HEK293 (cell line): Measurements from ENCODE around the gene THOP1.

Experiments
- CTCF ChIA-PET: fragments of 350-600 bp; formaldehyde crosslinking; extraction: SDS; loops from one replicate; lab custom pipeline; 2021; ENCODE audit warnings: antibody characterized with exemption; lab: Yijun Ruan, JAX
- POLR2A ChIA-PET: fragments of 300-600 bp; formaldehyde crosslinking; extraction: SDS; loops from one replicate; lab custom pipeline; 2020; ENCODE audit warnings: antibody characterized with exemption, inconsistent platforms; lab: Yijun Ruan, JAX
- H3K27ac ChIP-seq: fragments of 200-500 bp; sonication (Bioruptor generic); 2 replicates; pipeline ENCODE4 v1.5.1; 2014; ENCODE audit warnings: low read depth, low read length, control low read depth, inconsistent platforms; ENCODE audit errors: extremely low read depth
- H3K36me3 ChIP-seq, 2 experiments: fragments of 200-500 bp in 1 of 2; sonication (Bioruptor generic) in 1 of 2; 1 replicate in 1 of 2; 2 replicates in 1 of 2; pipeline ENCODE4 v1.5.1; 2014 to 2017; ENCODE audit warnings: inconsistent platforms in 2 of 2, low read length in 2 of 2; ENCODE audit not compliant: control insufficient read depth in 2 of 2, insufficient read depth in 1 of 2
- H3K4me1 ChIP-seq: fragments of 200-500 bp; sonication (Bioruptor generic); 2 replicates; pipeline ENCODE4 v1.5.1; 2014; ENCODE audit warnings: mild to moderate bottlenecking, low read length, inconsistent platforms; ENCODE audit not compliant: control insufficient read depth, insufficient read depth
- H3K4me3 ChIP-seq: 2 replicates; pipeline ENCODE4 v1.5.1; 2011; ENCODE audit warnings: low read depth, mild to moderate bottlenecking, control low read depth, low read length, moderate library complexity
- H3K9me3 ChIP-seq: fragments of 200-500 bp; sonication (Bioruptor generic); 2 replicates; pipeline ENCODE4 v1.5.1; 2014; ENCODE audit warnings: low read depth, low read length, inconsistent platforms; ENCODE audit not compliant: control insufficient read depth, insufficient read depth
- FEZF1 ChIP-seq: fragments of 450-650 bp; formaldehyde crosslinking; IDR thresholded peaks from 2 replicates; pipeline ENCODE4 v1.5.1; 2016; ENCODE audit warnings: missing biosample characterization, missing genetic modification characterization
- GLIS1 ChIP-seq: fragments of 450-650 bp; formaldehyde crosslinking; IDR thresholded peaks from 2 replicates; pipeline ENCODE4 v1.5.1; 2016; ENCODE audit warnings: missing biosample characterization, missing genetic modification characterization
- KLF8 ChIP-seq: fragments of 450-650 bp; formaldehyde crosslinking; IDR thresholded peaks from 2 replicates; pipeline ENCODE4 v1.5.1; 2016; ENCODE audit warnings: missing biosample characterization, missing genetic modification characterization
- SCRT2 ChIP-seq: fragments of 450-650 bp; formaldehyde crosslinking; IDR thresholded peaks from 2 replicates; pipeline ENCODE4 v1.5.1; 2016; ENCODE audit warnings: missing biosample characterization, missing genetic modification characterization
- SETDB1 ChIP-seq: IDR thresholded peaks from one replicate; pipeline ENCODE4 v1.6.1; 2017; ENCODE audit warnings: mild to moderate bottlenecking, low read length, moderate library complexity, mixed read lengths; ENCODE audit not compliant: insufficient read length
- ZBTB17 ChIP-seq: fragments of 450-650 bp; formaldehyde crosslinking; IDR thresholded peaks from 2 replicates; pipeline ENCODE4 v1.5.1; 2016; ENCODE audit warnings: missing biosample characterization, missing genetic modification characterization
- ZFP41 ChIP-seq: fragments of 450-650 bp; formaldehyde crosslinking; IDR thresholded peaks from 2 replicates; pipeline ENCODE4 v1.5.1; 2016; ENCODE audit warnings: missing biosample characterization, missing genetic modification characterization, borderline replicate concordance
- ZIC2 ChIP-seq: fragments of 450-650 bp; formaldehyde crosslinking; IDR thresholded peaks from 2 replicates; pipeline ENCODE4 v1.5.1; 2016; ENCODE audit warnings: missing biosample characterization, missing genetic modification characterization
- ZNF138 ChIP-seq: fragments of 450-650 bp; formaldehyde crosslinking; IDR thresholded peaks from 2 replicates; pipeline ENCODE4 v1.5.1; 2016; ENCODE audit warnings: missing biosample characterization, missing genetic modification characterization, borderline replicate concordance
- ZNF366 ChIP-seq: fragments of 450-650 bp; formaldehyde crosslinking; conservative IDR thresholded peaks from 2 replicates; pipeline ENCODE4 v1.5.1; 2016; ENCODE audit warnings: missing biosample characterization, missing genetic modification characterization
- ZNF670 ChIP-seq: fragments of 450-650 bp; formaldehyde crosslinking; IDR thresholded peaks from 2 replicates; pipeline ENCODE4 v1.5.1; 2016; ENCODE audit warnings: missing biosample characterization, missing genetic modification characterization, low read depth
- ZNF792 ChIP-seq: fragments of 450-650 bp; formaldehyde crosslinking; IDR thresholded peaks from 2 replicates; pipeline ENCODE4 v1.5.1; 2016; ENCODE audit warnings: missing biosample characterization, missing genetic modification characterization
- TF ChIP-seq, protein P1 (sequence below): fragments of 450-650 bp; formaldehyde crosslinking; IDR thresholded peaks from 2 replicates; pipeline ENCODE4 v1.5.1; 2017; ENCODE audit warnings: missing biosample characterization, missing genetic modification characterization
- TF ChIP-seq, protein P2 (sequence below): fragments of 450-650 bp; formaldehyde crosslinking; IDR thresholded peaks from 2 replicates; pipeline ENCODE4 v1.5.1; 2016; ENCODE audit warnings: missing biosample characterization, missing genetic modification characterization
- TF ChIP-seq, protein P3 (sequence below): fragments of 450-650 bp; formaldehyde crosslinking; IDR thresholded peaks from 2 replicates; pipeline ENCODE4 v1.5.1; 2017; ENCODE audit warnings: missing biosample characterization, missing genetic modification characterization
- TF ChIP-seq, protein P4 (sequence below): fragments of 450-650 bp; formaldehyde crosslinking; IDR thresholded peaks from 2 replicates; pipeline ENCODE4 v1.5.1; 2016; ENCODE audit warnings: missing biosample characterization, missing genetic modification characterization
- TF ChIP-seq, protein P5 (sequence below): fragments of 450-650 bp; IDR thresholded peaks from 2 replicates; pipeline ENCODE4 v1.5.1; 2018; ENCODE audit warnings: missing biosample characterization, missing genetic modification characterization

Gene THOP1

DNA sequence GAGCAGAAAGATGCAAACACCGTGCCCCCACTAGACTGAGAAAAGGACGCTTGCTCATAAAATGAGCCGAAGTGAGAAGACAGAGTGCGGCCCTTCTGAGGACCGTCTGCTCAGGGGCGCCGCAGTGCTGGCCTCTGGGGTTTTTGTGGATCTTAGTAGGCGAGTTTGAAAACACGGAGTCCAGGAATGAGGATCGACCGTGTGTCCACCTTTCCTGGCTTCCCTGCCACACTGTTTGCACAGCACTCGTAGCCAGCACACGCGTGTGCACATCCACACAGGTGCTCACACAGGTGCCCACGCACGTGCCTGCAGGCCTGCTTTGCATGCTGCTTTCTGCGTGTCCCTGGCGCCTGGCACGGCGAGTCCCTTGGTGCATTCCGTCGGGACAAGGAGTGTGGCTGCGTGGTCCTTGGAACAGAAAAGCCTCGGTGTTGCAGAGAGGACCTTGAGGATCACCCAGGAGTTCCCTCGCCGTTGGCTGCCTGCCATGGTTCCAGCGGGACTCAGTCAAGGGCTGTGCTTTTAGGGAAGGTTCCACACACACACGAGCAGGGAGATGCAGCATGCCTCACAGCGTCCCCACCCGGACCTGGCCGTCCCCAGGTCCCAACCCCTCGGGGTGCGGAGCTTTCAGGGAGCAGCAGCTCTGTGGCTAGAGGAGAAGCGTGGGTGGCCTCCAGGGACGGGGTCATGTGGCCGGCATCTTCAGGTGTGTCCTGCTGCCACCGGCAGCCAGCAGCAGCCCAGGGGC lies 24.3 kb downstream of the THOP1 start:
- H3K9me3 ChIP-seq, result no peaks in the 10 kb centered on the region
- H3K4me3 ChIP-seq, result no peak overlapping the region
- no peak overlapping the region for H3K27ac ChIP-seq
- peaks cover 0 to 97% of the 10 kb centered on the region in 2 experiments; a peak in 1 of 3 replicates for H3K36me3 ChIP-seq
- CTCF ChIA-PET, result no interaction called here
- no peaks in the 10 kb centered on the region for H3K4me1 ChIP-seq
- no peak for TF ChIP-seq SETDB1
- TF ChIP-seq SCRT2 (tag by site-specific recombination), result 0 out of 2 replicates have a peak, but pooled peaks have one; percentile 19
- TF ChIP-seq KLF8 (tag by site-specific recombination), result peak; percentile 25; the same call in 1 of the 2 replicates
- POLR2A ChIA-PET, result interaction anchor here (0.5 to 1.1 kb wide), 2 partner anchors 140 to 395 kb away, joined by 4 to 7 read pairs; no protein-coding TSS in a partner anchor

DNA sequence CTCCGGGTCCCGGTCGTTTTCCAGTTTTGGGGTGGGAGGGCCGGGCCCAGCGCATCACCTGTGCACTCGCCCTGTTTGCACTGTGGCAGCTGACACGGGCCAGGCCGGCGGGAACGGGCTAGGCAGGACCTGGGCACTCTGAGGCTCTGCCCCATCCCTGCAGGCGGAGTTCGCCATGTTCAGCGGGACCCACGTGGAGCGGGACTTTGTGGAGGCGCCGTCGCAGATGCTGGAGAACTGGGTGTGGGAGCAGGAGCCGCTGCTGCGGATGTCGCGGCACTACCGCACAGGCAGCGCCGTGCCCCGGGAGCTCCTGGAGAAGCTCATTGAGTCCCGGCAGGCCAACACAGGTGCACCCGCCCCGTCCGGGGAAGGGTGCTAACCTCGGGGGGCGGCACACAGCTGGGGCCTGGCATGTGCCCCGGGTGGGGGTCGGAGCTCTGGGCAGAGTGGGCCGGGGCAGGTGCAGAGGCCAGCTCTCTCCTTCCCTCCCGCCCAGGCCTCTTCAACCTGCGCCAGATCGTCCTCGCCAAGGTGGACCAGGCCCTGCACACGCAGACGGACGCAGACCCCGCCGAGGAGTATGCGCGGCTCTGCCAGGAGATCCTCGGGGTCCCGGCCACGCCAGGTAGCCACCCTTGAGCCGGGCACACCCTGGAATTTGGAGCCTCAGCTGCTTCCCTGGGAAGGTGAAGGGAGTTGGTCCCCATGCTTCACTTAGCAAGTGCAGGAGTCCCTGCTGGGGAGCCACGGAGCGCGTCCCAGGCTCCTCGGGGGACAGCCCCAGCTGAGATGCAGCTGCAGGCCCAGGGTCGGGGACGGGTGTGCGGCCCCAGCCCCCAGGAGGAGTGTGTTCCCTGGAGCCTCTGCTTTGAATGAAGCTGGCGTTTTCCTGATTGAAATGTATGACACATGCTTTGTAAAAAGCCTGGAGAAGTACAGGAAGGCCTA lies 25.1 kb downstream of the THOP1 start:
- Histone ChIP-seq H3K4me3 (no peak overlapping the region), H3K9me3 (no peaks in the 10 kb centered on the region), H3K27ac (no peak overlapping the region)
- CTCF ChIA-PET, result no interaction called here
- TF ChIP-seq GLIS1 (tag by site-specific recombination) (peak; percentile 62), ZIC2 (tag by site-specific recombination) (peak; percentile 42; the same call in 1 of the 2 replicates), ZNF670 (no peak)
- TF ChIP-seq, protein P1, sequence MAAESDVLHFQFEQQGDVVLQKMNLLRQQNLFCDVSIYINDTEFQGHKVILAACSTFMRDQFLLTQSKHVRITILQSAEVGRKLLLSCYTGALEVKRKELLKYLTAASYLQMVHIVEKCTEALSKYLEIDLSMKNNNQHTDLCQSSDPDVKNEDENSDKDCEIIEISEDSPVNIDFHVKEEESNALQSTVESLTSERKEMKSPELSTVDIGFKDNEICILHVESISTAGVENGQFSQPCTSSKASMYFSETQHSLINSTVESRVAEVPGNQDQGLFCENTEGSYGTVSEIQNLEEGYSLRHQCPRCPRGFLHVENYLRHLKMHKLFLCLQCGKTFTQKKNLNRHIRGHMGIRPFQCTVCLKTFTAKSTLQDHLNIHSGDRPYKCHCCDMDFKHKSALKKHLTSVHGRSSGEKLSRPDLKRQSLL (tag by site-specific recombination), result peak; percentile 50; the same call in 1 of the 2 replicates
- TF ChIP-seq, all 188 proteins: peak for 3
- POLR2A ChIA-PET, result interaction anchor here (0.5 to 1.6 kb wide), 3 partner anchors 25 to 396 kb away, joined by 4 to 7 read pairs (median 5); partner anchors contain the start of gene THOP1
- Histone ChIP-seq H3K36me3 (peaks cover 0 to 89% of the 10 kb centered on the region in 2 experiments; a peak in 1 of 3 replicates), H3K4me1 (no peaks in the 10 kb centered on the region)

DNA sequence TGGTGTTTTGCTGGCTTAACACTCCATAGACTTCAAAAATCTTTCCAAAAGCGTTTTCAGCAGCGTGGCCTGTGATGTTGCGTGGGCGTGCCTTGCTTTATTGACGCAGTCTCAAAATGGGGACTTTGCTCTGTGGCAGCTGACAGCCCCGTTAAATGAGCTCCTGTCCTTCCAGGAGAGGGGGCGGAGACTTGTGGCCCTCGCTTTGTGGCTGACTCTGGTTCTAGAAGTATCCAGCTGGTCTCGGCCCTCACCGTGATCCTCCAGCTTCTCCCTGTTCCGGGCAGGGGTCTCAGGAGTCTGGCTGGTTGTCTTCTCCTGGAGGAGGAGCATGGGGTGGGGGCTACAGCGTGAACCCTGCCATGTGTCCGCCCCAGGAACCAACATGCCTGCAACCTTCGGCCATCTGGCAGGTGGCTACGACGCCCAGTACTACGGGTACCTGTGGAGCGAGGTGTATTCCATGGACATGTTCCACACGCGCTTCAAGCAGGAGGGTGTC lies 26.0 kb downstream of the THOP1 start:
- Histone ChIP-seq H3K27ac (no peak overlapping the region), H3K4me3 (no peak overlapping the region), H3K9me3 (no peaks in the 10 kb centered on the region), H3K36me3 (peaks cover 0 to 82% of the 10 kb centered on the region in 2 experiments; a peak in 1 of 3 replicates), H3K4me1 (no peaks in the 10 kb centered on the region)
- ChIA-PET CTCF (no interaction called here), POLR2A (interaction anchor here (1.6 kb wide), 1 partner anchor 26 kb away, joined by 5 read pairs; the partner anchor contains the start of gene THOP1)
- TF ChIP-seq FEZF1 (tag by site-specific recombination) (no peak), ZBTB17 (tag by site-specific recombination) (no peak), ZFP41 (tag by site-specific recombination) (no peak), ZNF138 (tag by site-specific recombination) (no peak), ZNF792 (tag by site-specific recombination) (no peak), ZNF366 (tag by site-specific recombination) (no peak)
- TF ChIP-seq, protein P2, sequence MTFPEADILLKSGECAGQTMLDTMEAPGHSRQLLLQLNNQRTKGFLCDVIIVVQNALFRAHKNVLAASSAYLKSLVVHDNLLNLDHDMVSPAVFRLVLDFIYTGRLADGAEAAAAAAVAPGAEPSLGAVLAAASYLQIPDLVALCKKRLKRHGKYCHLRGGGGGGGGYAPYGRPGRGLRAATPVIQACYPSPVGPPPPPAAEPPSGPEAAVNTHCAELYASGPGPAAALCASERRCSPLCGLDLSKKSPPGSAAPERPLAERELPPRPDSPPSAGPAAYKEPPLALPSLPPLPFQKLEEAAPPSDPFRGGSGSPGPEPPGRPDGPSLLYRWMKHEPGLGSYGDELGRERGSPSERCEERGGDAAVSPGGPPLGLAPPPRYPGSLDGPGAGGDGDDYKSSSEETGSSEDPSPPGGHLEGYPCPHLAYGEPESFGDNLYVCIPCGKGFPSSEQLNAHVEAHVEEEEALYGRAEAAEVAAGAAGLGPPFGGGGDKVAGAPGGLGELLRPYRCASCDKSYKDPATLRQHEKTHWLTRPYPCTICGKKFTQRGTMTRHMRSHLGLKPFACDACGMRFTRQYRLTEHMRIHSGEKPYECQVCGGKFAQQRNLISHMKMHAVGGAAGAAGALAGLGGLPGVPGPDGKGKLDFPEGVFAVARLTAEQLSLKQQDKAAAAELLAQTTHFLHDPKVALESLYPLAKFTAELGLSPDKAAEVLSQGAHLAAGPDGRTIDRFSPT, result no peak
- TF ChIP-seq, protein P3, sequence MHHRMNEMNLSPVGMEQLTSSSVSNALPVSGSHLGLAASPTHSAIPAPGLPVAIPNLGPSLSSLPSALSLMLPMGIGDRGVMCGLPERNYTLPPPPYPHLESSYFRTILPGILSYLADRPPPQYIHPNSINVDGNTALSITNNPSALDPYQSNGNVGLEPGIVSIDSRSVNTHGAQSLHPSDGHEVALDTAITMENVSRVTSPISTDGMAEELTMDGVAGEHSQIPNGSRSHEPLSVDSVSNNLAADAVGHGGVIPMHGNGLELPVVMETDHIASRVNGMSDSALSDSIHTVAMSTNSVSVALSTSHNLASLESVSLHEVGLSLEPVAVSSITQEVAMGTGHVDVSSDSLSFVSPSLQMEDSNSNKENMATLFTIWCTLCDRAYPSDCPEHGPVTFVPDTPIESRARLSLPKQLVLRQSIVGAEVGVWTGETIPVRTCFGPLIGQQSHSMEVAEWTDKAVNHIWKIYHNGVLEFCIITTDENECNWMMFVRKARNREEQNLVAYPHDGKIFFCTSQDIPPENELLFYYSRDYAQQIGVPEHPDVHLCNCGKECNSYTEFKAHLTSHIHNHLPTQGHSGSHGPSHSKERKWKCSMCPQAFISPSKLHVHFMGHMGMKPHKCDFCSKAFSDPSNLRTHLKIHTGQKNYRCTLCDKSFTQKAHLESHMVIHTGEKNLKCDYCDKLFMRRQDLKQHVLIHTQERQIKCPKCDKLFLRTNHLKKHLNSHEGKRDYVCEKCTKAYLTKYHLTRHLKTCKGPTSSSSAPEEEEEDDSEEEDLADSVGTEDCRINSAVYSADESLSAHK (tag by site-specific recombination), result no peak
- TF ChIP-seq, protein P4, sequence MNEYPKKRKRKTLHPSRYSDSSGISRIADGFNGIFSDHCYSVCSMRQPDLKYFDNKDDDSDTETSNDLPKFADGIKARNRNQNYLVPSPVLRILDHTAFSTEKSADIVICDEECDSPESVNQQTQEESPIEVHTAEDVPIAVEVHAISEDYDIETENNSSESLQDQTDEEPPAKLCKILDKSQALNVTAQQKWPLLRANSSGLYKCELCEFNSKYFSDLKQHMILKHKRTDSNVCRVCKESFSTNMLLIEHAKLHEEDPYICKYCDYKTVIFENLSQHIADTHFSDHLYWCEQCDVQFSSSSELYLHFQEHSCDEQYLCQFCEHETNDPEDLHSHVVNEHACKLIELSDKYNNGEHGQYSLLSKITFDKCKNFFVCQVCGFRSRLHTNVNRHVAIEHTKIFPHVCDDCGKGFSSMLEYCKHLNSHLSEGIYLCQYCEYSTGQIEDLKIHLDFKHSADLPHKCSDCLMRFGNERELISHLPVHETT (tag by site-specific recombination), result no peak
- TF ChIP-seq, protein P5, sequence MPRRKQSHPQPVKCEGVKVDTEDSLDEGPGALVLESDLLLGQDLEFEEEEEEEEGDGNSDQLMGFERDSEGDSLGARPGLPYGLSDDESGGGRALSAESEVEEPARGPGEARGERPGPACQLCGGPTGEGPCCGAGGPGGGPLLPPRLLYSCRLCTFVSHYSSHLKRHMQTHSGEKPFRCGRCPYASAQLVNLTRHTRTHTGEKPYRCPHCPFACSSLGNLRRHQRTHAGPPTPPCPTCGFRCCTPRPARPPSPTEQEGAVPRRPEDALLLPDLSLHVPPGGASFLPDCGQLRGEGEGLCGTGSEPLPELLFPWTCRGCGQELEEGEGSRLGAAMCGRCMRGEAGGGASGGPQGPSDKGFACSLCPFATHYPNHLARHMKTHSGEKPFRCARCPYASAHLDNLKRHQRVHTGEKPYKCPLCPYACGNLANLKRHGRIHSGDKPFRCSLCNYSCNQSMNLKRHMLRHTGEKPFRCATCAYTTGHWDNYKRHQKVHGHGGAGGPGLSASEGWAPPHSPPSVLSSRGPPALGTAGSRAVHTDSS, result no peak
